ENCODE data around the gene ING5.

Gene ING5

DNA sequence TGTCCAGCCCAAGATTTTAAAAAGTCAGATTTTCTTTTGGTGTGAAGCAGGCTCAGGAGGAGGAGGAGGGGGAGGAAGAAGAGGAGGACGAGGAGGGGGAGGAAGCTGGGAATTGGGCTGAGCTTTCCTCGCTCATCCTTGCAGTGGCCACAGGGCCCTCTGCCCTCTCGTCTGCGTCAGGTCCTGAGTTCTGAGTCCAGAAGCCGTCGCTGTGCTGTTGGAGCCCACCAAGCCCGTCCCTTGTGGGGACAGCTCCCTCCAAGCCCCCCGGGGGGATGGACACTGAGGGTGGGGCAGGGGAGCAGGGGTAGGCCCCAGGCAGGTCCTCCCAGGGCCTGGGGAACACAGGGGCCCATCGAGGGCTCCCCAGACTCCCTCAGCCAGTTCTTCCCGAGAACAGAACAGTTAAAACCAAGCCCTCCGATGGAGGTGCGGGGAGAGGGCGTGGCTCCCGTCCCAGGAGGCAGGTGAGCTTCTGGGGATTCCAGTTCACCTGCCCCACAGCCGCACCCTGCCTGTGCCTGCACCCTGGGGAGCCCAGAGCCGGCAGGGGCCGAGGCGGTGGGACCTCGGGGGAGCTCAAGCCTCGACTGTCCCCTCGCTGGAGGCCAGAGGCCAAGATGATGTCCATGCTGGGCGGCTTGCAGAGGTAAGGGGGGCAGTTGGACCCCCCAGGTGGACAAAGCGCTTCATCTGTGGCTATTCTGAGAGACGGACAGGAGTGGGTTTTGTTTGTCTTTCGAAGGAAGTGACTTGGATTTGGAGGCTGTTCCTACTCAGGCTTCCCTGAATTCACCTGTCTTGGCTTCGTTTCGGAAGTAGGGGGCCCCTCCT is 74.7 kb downstream of the ING5 start, which contains the start of gene GAL3ST2:
Gene GAL3ST2 (plus strand): TSS at position 487 of the 834 bp plus-strand sequence. CDS start 134 bp downstream, at position 621.
- no peak for DNase-seq (ENCODE audit: low read depth in 2 of 2)

DNA sequence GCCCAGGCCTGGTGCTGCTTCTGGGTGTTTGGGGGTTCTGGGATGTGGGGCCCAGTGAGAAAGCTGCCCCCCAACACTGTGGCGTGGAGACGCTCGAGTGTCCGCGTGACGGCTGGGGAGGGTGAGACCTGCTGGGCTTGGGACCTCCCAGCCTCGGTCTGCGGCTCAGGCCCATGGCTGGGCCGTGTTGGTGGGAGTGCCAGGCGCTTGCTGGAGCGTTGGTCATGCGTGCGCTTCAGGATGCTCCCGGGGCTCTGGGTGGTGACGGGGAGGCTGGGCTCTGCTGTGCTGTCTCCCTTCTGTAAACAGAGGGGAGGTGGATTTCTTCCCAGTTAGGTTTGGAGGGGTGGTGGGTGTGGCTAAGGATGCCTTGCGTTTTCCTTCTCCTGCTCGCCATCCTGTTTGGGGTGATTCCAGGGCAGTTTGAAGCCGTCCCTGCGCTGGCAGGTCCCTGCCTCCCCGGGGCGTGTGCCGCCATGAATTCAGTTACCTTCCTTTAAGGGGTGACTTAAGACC is 75.4 kb downstream of the ING5 start:
- DNase-seq (ENCODE audit: low read depth in 2 of 2), result no peak

DNA sequence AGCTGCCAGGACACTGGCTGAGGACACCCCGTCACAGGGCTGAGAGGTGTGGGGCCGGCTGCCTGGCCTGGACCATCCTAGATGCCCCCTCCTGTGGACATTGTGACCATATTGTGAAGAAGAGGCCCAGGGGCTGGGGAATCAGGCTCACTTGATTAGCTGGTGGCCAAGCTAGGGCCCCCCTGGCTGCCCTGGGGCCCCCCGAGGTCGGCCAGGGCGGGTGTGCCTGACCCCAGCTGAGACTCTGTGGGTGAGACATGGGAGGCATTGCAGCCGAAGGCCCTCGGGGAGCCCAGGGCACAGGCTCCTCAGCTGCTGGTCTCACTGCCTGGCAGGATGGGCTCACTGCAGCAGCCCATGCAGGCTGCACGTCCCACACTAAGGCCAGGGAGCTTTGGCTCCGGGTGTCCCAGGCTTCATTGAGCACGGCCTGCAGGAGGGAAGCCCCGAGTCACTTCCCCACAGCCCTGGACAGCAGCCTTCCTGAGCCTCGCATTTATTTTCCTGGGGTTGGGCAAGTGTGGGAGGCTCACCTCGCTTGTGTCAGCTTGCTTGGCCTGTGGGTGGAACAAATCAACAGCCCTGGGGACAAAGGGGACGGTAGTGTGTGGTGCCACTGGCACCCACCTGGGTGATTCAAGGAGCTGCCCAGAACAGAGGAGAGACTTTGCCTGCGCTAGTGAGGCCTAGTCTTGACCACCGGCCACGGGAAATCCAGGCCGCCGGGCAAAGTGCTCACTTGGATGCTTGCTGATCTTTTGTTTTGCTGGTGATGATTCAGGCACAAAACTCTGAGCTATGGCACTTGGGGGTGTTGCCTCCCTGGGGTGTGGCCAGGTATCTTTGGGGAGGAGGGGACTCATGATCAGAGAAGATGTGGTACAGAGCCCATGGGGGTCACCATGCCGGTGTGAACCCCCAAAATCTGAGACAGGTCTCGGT is 76.1 kb downstream of the ING5 start:
- DNase-seq (ENCODE audit: low read depth in 2 of 2), result no peak
